HT-29 (cell line): Measurements from ENCODE around the gene HSD17B4. TPM values are rescaled to one million over a fixed set of nuclear protein-coding genes. Genes with fewer than 3 reads are reported as not detected.
"Not testable (repeated sequence)": the region's sequence is repeated elsewhere in the genome, so short reads cannot be mapped to it uniquely, and the experiment has no call there.

Experiments used
- DNase-seq: peaks from one replicate; pipeline ENCODE4 v3.0.0-alpha.2; 2015; ENCODE audit warnings: low spot score
- total RNA-seq: library from RNA; depleted of rRNA; stranded (reverse); fragments of >200 nt; shearing (Covaris generic); gene quantifications from 2 replicates; pipeline ENCODE4 v1.2.3, GENCODE V29; 2014; rRNA removed

HSD17B4 gene, protein sequence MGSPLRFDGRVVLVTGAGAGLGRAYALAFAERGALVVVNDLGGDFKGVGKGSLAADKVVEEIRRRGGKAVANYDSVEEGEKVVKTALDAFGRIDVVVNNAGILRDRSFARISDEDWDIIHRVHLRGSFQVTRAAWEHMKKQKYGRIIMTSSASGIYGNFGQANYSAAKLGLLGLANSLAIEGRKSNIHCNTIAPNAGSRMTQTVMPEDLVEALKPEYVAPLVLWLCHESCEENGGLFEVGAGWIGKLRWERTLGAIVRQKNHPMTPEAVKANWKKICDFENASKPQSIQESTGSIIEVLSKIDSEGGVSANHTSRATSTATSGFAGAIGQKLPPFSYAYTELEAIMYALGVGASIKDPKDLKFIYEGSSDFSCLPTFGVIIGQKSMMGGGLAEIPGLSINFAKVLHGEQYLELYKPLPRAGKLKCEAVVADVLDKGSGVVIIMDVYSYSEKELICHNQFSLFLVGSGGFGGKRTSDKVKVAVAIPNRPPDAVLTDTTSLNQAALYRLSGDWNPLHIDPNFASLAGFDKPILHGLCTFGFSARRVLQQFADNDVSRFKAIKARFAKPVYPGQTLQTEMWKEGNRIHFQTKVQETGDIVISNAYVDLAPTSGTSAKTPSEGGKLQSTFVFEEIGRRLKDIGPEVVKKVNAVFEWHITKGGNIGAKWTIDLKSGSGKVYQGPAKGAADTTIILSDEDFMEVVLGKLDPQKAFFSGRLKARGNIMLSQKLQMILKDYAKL
- total RNA-seq, result 156 and 167 TPM in 2 replicates

DNA sequence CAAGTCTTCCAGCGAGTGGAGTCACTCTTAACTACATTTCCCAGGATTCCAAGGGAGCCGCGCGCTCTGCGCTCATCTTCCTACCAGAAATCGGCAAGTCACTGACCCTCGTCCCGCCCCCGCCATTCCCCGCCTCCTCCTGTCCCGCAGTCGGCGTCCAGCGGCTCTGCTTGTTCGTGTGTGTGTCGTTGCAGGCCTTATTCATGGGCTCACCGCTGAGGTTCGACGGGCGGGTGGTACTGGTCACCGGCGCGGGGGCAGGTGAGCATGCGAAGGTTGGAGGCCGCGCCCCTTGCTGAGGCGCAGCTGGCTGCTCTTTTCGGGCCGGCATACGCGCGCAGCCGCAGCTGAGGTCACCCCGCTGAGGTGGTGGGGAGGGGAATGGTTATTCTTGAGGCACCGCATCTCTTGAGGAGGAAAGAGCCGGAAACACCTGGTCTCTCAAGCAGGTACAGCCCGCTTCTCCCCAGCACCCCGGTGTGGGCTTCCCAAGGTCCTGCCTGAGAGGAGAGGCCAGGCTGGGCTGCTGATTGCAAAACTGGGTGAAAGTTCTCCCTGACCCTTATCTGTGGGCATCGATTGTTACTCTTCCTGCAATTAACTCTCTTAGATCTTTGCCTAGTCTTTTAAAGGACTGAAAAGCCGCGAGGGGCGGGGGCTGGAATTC is at the start of gene HSD17B4:
HSD17B4 (plus strand) TSS at position 125 of the 667 bp plus-strand sequence; CDS start at position 204, 79 bp downstream.
- peak; percentile 89 for DNase-seq

- DNase-seq, result no peak
These were observed 49.7 kb upstream of the HSD17B4 start for GRCh38 chr5:119402555-119402954.

DNA sequence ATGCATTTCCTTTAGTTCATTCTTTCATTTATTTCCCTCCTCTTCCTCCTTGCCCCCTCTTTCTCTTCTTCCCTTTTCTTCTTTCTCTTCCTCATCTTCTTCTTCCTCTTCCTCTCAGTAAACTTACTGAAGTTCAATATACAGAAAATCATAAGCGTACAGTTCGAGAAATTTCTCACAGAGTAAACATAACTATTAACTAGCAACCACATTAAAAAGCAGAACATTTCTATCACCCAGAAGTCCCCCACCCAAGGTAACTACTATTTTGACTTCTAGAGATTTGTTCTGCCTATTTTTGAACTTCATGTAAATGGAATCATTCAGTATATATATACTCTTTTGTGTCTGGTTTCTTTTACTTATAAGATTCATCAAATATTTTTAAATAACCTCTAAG is 48.3 kb upstream of the HSD17B4 start:
- DNase-seq, result no peak

GRCh38 chr5:119405419-119405818 is 46.9 kb upstream of the HSD17B4 start:
- DNase-seq, result no peak

GRCh38 chr5:119406551-119407110 is 45.7 kb upstream of the HSD17B4 start:
- DNase-seq, result no peak

GRCh38 chr5:119409235-119409815 is 43.0 kb upstream of the HSD17B4 start:
- peak; percentile 28 for DNase-seq

- DNase-seq, result no peak
These were observed 41.7 kb upstream of the HSD17B4 start for GRCh38 chr5:119410448-119411159.

GRCh38 chr5:119411361-119412278 is 40.7 kb upstream of the HSD17B4 start:
- DNase-seq, result peak; percentile 92

GRCh38 chr5:119412279-119413227 is 39.7 kb upstream of the HSD17B4 start:
- DNase-seq, result no peak

DNA sequence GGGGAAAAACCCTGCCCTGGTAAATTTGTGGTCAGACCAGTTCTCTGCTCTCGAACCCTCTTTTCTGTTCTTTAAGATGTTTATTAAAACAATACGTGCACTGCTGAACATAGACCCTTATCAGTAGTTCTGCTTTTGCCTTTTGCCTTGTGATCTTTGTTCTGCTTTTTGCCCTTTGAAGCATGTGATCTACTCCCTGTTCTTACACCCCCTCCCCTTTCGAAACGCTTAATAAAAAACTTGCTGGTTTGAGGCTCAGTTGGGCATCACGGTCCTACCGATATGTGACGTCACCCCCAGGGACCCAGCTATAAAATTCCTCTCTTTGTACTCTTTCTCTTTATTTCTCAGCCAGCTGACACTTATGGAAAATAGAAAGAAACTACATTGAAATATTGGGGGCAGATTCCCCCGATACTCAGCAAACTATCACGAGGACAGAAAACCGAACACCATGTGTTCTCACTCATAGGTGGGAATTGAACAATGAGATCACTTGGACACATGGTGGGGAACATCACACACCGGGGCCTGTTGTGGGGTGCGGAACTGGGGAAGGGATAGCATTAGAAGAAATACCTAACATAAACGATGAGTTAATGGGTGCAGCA is 38.1 kb upstream of the HSD17B4 start:
- not testable (repeated sequence) for DNase-seq

DNA sequence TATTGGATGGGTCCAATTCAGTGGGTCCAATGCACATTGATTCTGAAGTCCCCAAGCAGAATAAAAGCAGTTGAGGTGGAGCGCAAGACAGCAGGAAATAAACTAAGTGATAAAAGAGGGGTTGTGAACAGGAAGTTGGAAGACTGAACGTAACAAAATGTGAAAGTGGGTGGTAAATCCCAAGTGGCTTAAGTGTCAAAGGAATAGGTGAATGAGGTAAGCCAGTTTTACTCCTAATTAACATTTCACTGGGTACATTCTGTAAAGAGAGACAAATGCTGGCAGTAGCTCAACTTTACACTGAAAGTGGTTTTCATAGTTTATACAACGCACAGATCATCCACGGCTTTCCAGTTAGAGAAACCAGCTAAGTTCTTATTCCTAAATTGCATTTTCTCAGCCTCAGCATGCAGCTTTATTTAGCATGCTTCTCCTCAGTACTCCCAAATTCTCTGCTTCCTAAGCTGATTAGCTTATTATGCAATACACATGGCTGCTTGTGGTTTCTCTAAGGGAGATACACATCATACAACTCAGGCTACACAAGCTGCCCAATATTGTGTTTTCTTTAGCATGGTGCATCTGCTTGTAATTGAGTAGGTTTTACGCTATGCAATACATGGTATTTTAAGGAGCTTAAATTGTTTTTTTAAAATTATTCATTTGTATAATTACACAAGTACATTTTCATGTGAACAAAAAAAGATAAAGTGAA is 34.2 kb upstream of the HSD17B4 start:
- no peak for DNase-seq

DNA sequence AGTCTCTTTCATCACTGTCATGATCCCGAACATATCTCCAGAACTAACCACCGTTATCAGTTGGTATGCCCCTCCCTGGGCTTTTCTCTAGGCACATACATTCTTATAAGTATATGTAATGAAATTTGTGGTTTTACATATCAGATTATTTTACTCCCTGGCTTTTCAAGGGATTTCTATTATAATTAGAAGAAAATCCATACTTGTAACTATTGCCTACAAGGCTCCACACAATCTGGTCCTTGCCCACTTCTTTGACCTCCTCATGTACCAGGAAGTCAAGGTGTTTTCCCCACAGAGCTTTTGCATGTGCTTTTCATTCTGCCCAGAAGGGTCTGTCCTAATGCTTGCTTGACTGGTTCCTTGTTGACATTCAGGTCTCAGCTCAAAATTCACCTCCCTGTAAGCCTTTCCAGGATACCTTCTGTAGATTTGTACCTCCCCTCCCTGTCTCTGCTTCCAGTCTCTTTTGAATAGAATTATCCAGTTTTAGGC is 33.6 kb upstream of the HSD17B4 start:
- DNase-seq, result peak; percentile 32

DNA sequence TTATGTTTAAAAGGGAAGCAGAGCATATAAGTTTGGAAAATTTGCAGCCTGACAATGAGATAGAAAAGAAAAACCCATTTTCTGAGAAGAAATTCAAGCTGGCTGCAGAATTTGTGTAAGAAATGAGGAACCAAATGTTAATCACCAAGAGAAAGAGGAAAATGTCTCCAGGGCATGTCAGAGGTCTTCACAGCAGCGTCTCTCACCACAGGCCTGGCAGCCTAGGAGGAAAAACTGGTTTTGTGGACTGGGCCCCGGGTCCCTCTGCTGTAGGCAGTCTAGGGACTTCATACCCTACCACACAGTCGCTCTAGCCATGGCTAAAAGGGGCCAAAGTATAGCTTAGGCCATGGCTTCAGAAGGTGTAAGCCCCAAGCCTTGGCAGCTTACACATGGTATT is 32.1 kb upstream of the HSD17B4 start:
- DNase-seq, result peak; percentile 23

- no peak for DNase-seq
These were observed 26.2 kb upstream of the HSD17B4 start for GRCh38 chr5:119426057-119426456.

DNA sequence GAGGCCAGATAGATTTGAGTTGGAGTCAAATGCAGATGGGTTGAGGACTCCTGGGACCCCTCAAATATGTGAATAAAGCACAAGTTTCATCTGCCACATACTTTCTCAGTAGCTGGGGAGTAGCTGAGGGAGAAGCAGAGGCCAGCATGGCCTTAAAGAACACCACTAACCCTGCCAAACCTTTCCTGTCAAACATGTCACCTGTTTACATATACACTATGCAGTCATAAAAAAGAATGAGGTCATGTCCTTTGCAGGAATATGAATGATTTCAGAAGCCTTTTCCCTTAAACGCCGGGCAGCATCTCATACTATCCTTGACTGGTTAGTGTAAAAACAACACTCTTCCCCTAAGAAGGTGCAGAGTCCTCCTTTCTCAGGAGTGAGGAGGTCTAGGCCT is 25.2 kb upstream of the HSD17B4 start:
- DNase-seq, result no peak

DNA sequence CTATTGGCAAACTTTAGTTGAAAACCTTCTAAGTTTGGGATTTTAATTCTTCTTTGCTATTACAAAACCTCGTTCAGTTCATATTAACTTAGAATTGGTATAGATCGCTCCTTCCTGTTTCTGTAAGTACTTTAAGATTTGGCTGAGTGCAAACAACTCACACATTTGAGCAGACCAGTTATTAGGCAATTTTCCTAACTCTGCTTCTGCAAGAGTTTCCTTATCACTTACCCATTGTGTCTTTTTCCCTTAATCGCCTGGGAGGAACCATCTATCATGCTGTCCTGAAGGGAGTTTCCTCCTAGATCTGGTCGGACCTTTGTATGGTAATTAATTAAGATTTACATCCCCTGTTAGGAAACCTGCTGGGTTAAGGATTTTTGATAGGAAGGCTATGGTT is 24.7 kb upstream of the HSD17B4 start:
- DNase-seq, result not testable (repeated sequence)

GRCh38 chr5:119428166-119428565 is 24.1 kb upstream of the HSD17B4 start:
- DNase-seq, result not testable (repeated sequence)
